PFSK-1 (cell line): ENCODE measurements around the gene H6PD.

Experiments
- POLR2AphosphoS5 ChIP-seq: IDR thresholded peaks from 2 replicates; pipeline ENCODE4 v1.6.1; 2012; ENCODE audit warnings: low read depth, mild to moderate bottlenecking, control low read depth, low read length, moderate library complexity
- SIN3A ChIP-seq: IDR thresholded peaks from 2 replicates; pipeline ENCODE4 v1.6.1; 2012; ENCODE audit warnings: mild to moderate bottlenecking, low read length, moderate library complexity, borderline replicate concordance; ENCODE audit not compliant: insufficient read depth
- TAF1 ChIP-seq: IDR thresholded peaks from 2 replicates; pipeline ENCODE4 v1.6.1; 2012; ENCODE audit warnings: low read length, control low read depth, borderline replicate concordance; ENCODE audit not compliant: insufficient read depth
- TF ChIP-seq, protein P1 (sequence below), 2 experiments: IDR thresholded peaks; 2 replicates each; pipeline versions ENCODE4 v1.6.1 to v1.8.0; 2011 to 2012; ENCODE audit warnings: low read depth in 2 of 2, low read length in 2 of 2, control low read depth in 1 of 2, inconsistent platforms in 1 of 2, mild to moderate bottlenecking in 1 of 2, moderate library complexity in 1 of 2; ENCODE audit not compliant: insufficient read depth in 1 of 2

DNA sequence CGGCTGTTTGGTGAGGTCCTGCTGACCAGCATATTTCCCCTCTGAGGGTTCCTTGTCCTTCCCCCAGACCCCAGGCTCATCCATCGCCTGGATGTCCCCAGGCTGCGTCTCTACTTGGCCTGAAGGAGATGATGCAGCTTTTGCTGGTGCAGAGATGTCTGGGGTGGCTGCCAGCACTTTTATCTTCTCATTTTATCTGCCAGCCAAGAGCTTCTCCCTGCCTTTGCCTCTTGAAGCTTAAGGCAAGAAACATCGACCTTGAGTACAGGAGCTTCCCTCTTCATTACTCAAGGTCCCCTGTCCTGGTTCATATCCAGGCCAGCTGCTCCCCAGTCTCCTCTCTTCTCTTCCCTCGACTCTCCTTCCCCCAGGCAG lies 9.2 kb upstream of the H6PD start:
- TF ChIP-seq POLR2AphosphoS5 (no peak), SIN3A (no peak), TAF1 (no peak)
- TF ChIP-seq, protein P1, sequence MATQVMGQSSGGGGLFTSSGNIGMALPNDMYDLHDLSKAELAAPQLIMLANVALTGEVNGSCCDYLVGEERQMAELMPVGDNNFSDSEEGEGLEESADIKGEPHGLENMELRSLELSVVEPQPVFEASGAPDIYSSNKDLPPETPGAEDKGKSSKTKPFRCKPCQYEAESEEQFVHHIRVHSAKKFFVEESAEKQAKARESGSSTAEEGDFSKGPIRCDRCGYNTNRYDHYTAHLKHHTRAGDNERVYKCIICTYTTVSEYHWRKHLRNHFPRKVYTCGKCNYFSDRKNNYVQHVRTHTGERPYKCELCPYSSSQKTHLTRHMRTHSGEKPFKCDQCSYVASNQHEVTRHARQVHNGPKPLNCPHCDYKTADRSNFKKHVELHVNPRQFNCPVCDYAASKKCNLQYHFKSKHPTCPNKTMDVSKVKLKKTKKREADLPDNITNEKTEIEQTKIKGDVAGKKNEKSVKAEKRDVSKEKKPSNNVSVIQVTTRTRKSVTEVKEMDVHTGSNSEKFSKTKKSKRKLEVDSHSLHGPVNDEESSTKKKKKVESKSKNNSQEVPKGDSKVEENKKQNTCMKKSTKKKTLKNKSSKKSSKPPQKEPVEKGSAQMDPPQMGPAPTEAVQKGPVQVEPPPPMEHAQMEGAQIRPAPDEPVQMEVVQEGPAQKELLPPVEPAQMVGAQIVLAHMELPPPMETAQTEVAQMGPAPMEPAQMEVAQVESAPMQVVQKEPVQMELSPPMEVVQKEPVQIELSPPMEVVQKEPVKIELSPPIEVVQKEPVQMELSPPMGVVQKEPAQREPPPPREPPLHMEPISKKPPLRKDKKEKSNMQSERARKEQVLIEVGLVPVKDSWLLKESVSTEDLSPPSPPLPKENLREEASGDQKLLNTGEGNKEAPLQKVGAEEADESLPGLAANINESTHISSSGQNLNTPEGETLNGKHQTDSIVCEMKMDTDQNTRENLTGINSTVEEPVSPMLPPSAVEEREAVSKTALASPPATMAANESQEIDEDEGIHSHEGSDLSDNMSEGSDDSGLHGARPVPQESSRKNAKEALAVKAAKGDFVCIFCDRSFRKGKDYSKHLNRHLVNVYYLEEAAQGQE (IDR thresholded peaks at IDR 0.05; ENCODE audit: insufficient read depth in 1 of 2, low read depth in 2 of 2, low read length in 2 of 2), result no peak
